Measurements from ENCODE around the gene SLC25A29.

DNA sequence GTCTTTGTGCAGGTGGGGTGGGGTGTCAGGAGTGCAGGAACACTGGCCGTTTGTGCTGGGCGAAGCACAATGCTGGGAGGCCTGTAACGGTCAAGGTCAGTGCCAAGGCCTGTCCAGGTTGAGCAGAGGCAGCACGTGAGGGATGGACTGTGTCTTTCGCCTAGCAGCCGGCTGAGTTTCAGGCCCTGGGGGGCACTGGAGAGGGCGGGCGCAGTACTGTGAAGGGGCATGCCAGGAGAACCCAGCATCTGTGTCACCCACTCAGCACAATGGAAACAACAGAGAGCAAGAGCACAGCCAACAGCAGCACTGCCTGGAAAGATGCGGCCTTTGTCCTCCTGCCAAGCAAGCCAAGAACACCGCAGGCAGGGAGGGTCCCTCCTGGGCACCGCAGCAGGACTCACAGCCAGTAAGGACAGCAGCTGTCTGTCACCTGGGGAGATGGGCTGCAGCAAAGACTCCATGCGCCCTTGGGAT, 42.0 kb upstream of the SLC25A29 start:
- TF ChIP-seq CTCF (IDR thresholded peaks at IDR 0.05; ENCODE audit: borderline replicate concordance, extremely low read depth, low read length, poor library complexity, severe bottlenecking) (no peak), EZH2 (IDR thresholded peaks at IDR 0.05; ENCODE audit: borderline replicate concordance, low read depth, low read length, severe bottlenecking) (no peak)

Measured in DND-41 (cell line).